GM19372 (cell line): Measurements from ENCODE around the gene NF1.
"Not testable (repeated sequence)": the region's sequence is repeated elsewhere in the genome, so short reads cannot be mapped to it uniquely, and the experiment has no call there.

Experiments used
- ATAC-seq: cut with Tn5 transposase; IDR thresholded peaks from one replicate; pipeline ENCODE4 v1.9.1; 2021; ENCODE audit warnings: mild to moderate bottlenecking, low read depth, moderate library complexity; ENCODE audit not compliant: unreplicated experiment

Gene NF1

GRCh38 chr17:31373150-31374093 is 278.6 kb downstream of the NF1 start:
- ATAC-seq = no peak

GRCh38 chr17:31374094-31374447 is 279.3 kb downstream of the NF1 start:
- no peak for ATAC-seq

GRCh38 chr17:31374503-31374902 is 279.7 kb downstream of the NF1 start:
- no peak for ATAC-seq

- no peak for ATAC-seq
Measured at GRCh38 chr17:31378638-31379037, 283.9 kb downstream of the NF1 start.

- ATAC-seq = no peak
Measured at GRCh38 chr17:31379597-31380205, 284.9 kb downstream of the NF1 start.

GRCh38 chr17:31381165-31381668 is 286.4 kb downstream of the NF1 start:
- ATAC-seq = no peak

- ATAC-seq = not testable (repeated sequence)
Measured at GRCh38 chr17:31382668-31383275, 288.0 kb downstream of the NF1 start.

- ATAC-seq = not testable (repeated sequence)
Measured at GRCh38 chr17:31383488-31383887, 288.7 kb downstream of the NF1 start.

- ATAC-seq = no peak
Measured at GRCh38 chr17:31385428-31386285, 290.9 kb downstream of the NF1 start.

- no peak for ATAC-seq
Measured at GRCh38 chr17:31386542-31387075, 291.8 kb downstream of the NF1 start.

- no peak for ATAC-seq
Measured at GRCh38 chr17:31387438-31387837, 292.7 kb downstream of the NF1 start.

GRCh38 chr17:31388351-31388750 is 293.6 kb downstream of the NF1 start:
- ATAC-seq = no peak

GRCh38 chr17:31388770-31389656 is 294.2 kb downstream of the NF1 start:
- ATAC-seq = no peak

- ATAC-seq = no peak
Measured at GRCh38 chr17:31389657-31390381, 295.0 kb downstream of the NF1 start.

GRCh38 chr17:31390426-31390747 is 295.6 kb downstream of the NF1 start:
- ATAC-seq = no peak

GRCh38 chr17:31390748-31391495 is 296.1 kb downstream of the NF1 start:
- no peak for ATAC-seq

GRCh38 chr17:31391496-31391949 is 296.7 kb downstream of the NF1 start, which contains the start of gene RAB11FIP4:
RAB11FIP4 (plus strand) TSS chr17:31391675; CDS start chr17:31391853, 178 bp downstream.
- no peak for ATAC-seq
